SU-DHL-6 (cell line): ENCODE results near the gene PDE4B.

ENCODE experiments used
- CTCF ChIP-seq: fragments of 200-600 bp; sonication (generic); IDR thresholded peaks from one replicate; pipeline ENCODE4 v1.5.1; 2017; ENCODE audit warnings: antibody characterized with exemption, mild to moderate bottlenecking, low read length, moderate library complexity; ENCODE audit not compliant: insufficient read depth, poor library complexity, severe bottlenecking
- EZH2phosphoT487 ChIP-seq: fragments of 200-600 bp; sonication (generic), shearing (Covaris generic); conservative IDR thresholded peaks from 2 replicates; pipeline ENCODE4 v1.6.1; 2018; ENCODE audit warnings: mild to moderate bottlenecking, antibody characterized with exemption, low read length, moderate library complexity, mixed read lengths

- TF ChIP-seq CTCF: peak; percentile 36
- no peak for TF ChIP-seq EZH2phosphoT487
Observed at GRCh38 chr1:65958561-65959350, 166.1 kb downstream of the PDE4B start.
